DND-41 (cell line): ENCODE data around the gene UGT3A1.

Experiments
- ATAC-seq: fragments of 200-7000 bp; cut with Tn5 transposase; 3 replicates; pipeline ENCODE4 v1.9.1; 2021; ENCODE audit warnings: low read depth; ENCODE audit not compliant: insufficient read depth
- DNase-seq: peaks from one replicate; pipeline ENCODE4 v3.0.0-alpha.2; 2020
- H2AFZ ChIP-seq: 2 replicates; pipeline ENCODE4 v1.6.0; 2012; ENCODE audit warnings: low read depth, low read length
- H3K27ac ChIP-seq: 2 replicates; pipeline ENCODE4 v1.5.1; 2012; ENCODE audit warnings: low read length, inconsistent platforms
- H3K27me3 ChIP-seq: fragments of 200-600 bp; sonication (generic); 2 replicates; pipeline ENCODE4 v1.6.0; 2012; ENCODE audit warnings: low read length, mild to moderate bottlenecking, inconsistent platforms; ENCODE audit not compliant: insufficient read depth, poor library complexity
- H3K36me3 ChIP-seq: 2 replicates; pipeline ENCODE4 v1.5.1; 2012; ENCODE audit warnings: low read length, inconsistent platforms; ENCODE audit not compliant: insufficient read depth
- H3K4me1 ChIP-seq: 2 replicates; pipeline ENCODE4 v1.5.1; 2012; ENCODE audit warnings: mild to moderate bottlenecking, low read length; ENCODE audit not compliant: insufficient read depth
- H3K4me2 ChIP-seq: 2 replicates; pipeline ENCODE4 v1.6.0; 2012; ENCODE audit warnings: mild to moderate bottlenecking, moderate library complexity, low read length, inconsistent platforms; ENCODE audit not compliant: insufficient read depth
- H3K4me3 ChIP-seq, 2 experiments: fragments of 200-600 bp in 1 of 2; shearing (Covaris generic) in 1 of 2; 2 replicates each; pipeline ENCODE4 v1.5.1; 2012 to 2016; ENCODE audit warnings: inconsistent platforms in 2 of 2, low read length in 2 of 2, mild to moderate bottlenecking in 2 of 2, low read depth in 1 of 2, moderate library complexity in 1 of 2
- H3K79me2 ChIP-seq: 2 replicates; pipeline ENCODE4 v1.6.0; 2012; ENCODE audit warnings: low read length, inconsistent platforms; ENCODE audit not compliant: insufficient read depth
- H3K9ac ChIP-seq: 2 replicates; pipeline ENCODE4 v1.6.0; 2012; ENCODE audit warnings: low read depth, mild to moderate bottlenecking, inconsistent platforms, low read length, moderate library complexity
- H3K9me3 ChIP-seq: 2 replicates; pipeline ENCODE4 v1.5.1; 2012; ENCODE audit warnings: low read length, moderate library complexity, mild to moderate bottlenecking, inconsistent platforms; ENCODE audit not compliant: insufficient read depth, severe bottlenecking
- H4K20me1 ChIP-seq: 2 replicates; pipeline ENCODE4 v1.6.0; 2012; ENCODE audit warnings: low read length; ENCODE audit not compliant: insufficient read depth
- EZH2 ChIP-seq: IDR thresholded peaks from 3 replicates; pipeline ENCODE4 v1.6.1; 2012; ENCODE audit warnings: borderline replicate concordance, low read depth, mild to moderate bottlenecking, moderate library complexity, low read length, inconsistent platforms; ENCODE audit not compliant: severe bottlenecking
- TF ChIP-seq, protein P1 (sequence below): IDR thresholded peaks from 2 replicates; pipeline ENCODE4 v1.5.1; 2012; ENCODE audit warnings: borderline replicate concordance, low read length, moderate library complexity, mild to moderate bottlenecking; ENCODE audit not compliant: poor library complexity, severe bottlenecking; ENCODE audit errors: extremely low read depth

The UGT3A1 gene

DNA sequence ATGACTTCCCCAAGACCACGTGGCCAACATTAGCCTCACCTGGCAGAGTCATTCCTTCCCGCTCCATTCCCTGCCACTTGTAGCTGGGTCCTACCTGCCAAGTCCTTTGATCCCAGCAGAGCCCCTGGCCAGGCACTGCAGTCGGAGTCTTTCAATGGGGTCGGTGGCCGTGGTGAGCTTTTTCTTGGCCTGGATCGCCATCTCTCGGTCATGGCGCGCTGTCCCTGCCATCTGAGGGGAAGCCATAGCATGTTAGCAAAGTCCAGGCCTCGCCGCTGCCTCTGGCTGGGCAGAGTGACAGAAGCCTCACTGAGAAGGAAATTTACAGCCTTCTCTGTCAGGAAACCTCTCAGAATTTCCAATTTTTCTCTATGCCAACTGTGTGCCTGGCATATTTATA, 70.3 kb downstream of the UGT3A1 start:
- no peak overlapping the region for H3K9ac ChIP-seq
- no peaks in the 10 kb centered on the region for H3K27me3 ChIP-seq
- ATAC-seq (no peak), DNase-seq (no peak)
- H3K9me3 ChIP-seq, result peaks cover 8% of the 10 kb centered on the region
- no peak for TF ChIP-seq EZH2
- TF ChIP-seq, protein P1, sequence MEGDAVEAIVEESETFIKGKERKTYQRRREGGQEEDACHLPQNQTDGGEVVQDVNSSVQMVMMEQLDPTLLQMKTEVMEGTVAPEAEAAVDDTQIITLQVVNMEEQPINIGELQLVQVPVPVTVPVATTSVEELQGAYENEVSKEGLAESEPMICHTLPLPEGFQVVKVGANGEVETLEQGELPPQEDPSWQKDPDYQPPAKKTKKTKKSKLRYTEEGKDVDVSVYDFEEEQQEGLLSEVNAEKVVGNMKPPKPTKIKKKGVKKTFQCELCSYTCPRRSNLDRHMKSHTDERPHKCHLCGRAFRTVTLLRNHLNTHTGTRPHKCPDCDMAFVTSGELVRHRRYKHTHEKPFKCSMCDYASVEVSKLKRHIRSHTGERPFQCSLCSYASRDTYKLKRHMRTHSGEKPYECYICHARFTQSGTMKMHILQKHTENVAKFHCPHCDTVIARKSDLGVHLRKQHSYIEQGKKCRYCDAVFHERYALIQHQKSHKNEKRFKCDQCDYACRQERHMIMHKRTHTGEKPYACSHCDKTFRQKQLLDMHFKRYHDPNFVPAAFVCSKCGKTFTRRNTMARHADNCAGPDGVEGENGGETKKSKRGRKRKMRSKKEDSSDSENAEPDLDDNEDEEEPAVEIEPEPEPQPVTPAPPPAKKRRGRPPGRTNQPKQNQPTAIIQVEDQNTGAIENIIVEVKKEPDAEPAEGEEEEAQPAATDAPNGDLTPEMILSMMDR, result no peak
- H3K4me2 ChIP-seq, result no peak overlapping the region
- peaks cover 3% of the 10 kb centered on the region; the same call in 1 of the 2 replicates for H3K36me3 ChIP-seq
- H3K4me1 ChIP-seq, result peaks cover 72% of the 10 kb centered on the region
- no peak overlapping the region for H2AFZ ChIP-seq
- H3K4me3 ChIP-seq, result no peak overlapping the region
- peak overlapping the region; percentile 86 for H3K27ac ChIP-seq
- H4K20me1 ChIP-seq, result no peaks in the 10 kb centered on the region
- H3K79me2 ChIP-seq, result peaks cover 19% of the 10 kb centered on the region

DNA sequence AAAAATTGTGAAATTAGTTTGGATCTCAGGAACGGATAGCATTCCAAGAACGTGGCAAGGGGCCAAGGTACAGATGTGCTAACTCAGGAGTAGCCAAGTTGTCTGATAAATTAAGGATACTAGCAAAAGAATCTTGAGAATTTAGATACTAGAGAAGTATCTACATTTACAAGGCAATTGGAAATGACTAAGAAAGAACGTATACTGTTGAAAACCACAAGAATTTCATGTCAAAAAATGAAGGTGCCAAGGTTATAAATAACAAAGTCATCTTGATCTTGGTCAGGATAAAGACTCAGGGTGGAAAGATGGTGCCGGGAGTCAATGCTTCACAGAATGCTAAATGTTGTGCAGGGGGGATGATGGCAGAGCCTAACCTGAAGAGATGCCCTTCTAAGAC, 72.0 kb downstream of the UGT3A1 start:
- TF ChIP-seq, protein P1, result no peak
- TF ChIP-seq EZH2, result no peak
- peaks cover 56% of the 10 kb centered on the region for H3K4me1 ChIP-seq
- H3K9ac ChIP-seq, result no peak overlapping the region
- H2AFZ ChIP-seq, result no peak overlapping the region
- no peaks in the 10 kb centered on the region for H3K27me3 ChIP-seq
- DNase-seq, result no peak
- H4K20me1 ChIP-seq, result no peaks in the 10 kb centered on the region
- H3K79me2 ChIP-seq, result peaks cover 16% of the 10 kb centered on the region
- H3K27ac ChIP-seq, result peak overlapping the region; percentile 86
- H3K36me3 ChIP-seq, result peaks cover 3% of the 10 kb centered on the region; the same call in 1 of the 2 replicates
- peaks cover 8% of the 10 kb centered on the region for H3K9me3 ChIP-seq
- H3K4me3 ChIP-seq, result no peak overlapping the region
- no peak overlapping the region for H3K4me2 ChIP-seq
- 0 out of 3 replicates have a peak, but pooled peaks have one; percentile 6 for ATAC-seq

DNA sequence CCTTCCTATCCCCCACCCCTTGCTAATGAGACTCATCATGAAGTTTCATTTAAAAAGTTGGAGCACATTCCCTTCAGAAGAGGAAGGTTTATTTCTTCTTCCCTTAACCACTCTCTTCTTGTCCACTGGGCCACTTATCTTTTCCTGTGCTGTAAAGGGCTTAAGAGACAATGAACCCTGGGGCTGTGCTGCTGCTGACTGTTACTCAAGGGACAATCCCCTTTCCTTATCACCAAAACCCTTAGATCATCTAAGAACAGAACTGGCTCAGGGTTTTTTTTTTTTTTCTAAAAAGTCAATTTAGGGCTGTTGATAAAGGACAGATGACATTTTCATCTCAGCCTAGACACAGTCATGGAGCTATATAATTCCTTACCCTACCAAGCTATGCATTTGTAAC, 82.4 kb downstream of the UGT3A1 start:
- Histone ChIP-seq H3K4me1 (peaks cover 75% of the 10 kb centered on the region), H3K27me3 (no peaks in the 10 kb centered on the region), H3K4me2 (peak overlapping the region; percentile 44), H3K27ac (peak overlapping the region; percentile 95), H4K20me1 (no peaks in the 10 kb centered on the region), H3K4me3 (0 out of 4 replicates have a peak overlapping the region, but pooled peaks of 1 of the 2 experiments have one; percentile 1), H3K36me3 (peaks cover 10% of the 10 kb centered on the region; the same call in 1 of the 2 replicates), H2AFZ (no peak overlapping the region), H3K9me3 (peaks cover 29% of the 10 kb centered on the region), H3K9ac (peak overlapping the region; percentile 62), H3K79me2 (peaks cover 24% of the 10 kb centered on the region)
- TF ChIP-seq, protein P1, result no peak
- no peak for TF ChIP-seq EZH2
- peak; percentile 65 for ATAC-seq
- DNase-seq, result peak; percentile 59

- peak; percentile 87 for DNase-seq
Observed at GRCh38 chr5:35908228-35908627, 83.0 kb downstream of the UGT3A1 start.

More at GRCh38 chr5:35908228-35908627, 83.0 kb downstream of the UGT3A1 start:
- peak overlapping the region; percentile 62 for H3K9ac ChIP-seq
- peak; percentile 92 for ATAC-seq
- peak overlapping the region; percentile 44 for H3K4me2 ChIP-seq
- no peak for TF ChIP-seq EZH2
- TF ChIP-seq, protein P1, result no peak
- peaks cover 81% of the 10 kb centered on the region for H3K4me1 ChIP-seq
- no peak overlapping the region for H2AFZ ChIP-seq
- H3K9me3 ChIP-seq, result peaks cover 29% of the 10 kb centered on the region
- H3K4me3 ChIP-seq, result 0 out of 4 replicates have a peak overlapping the region, but pooled peaks of 1 of the 2 experiments have one; percentile 1
- H3K27me3 ChIP-seq, result no peaks in the 10 kb centered on the region
- no peaks in the 10 kb centered on the region for H4K20me1 ChIP-seq
- H3K36me3 ChIP-seq, result peaks cover 10% of the 10 kb centered on the region; the same call in 1 of the 2 replicates
- H3K79me2 ChIP-seq, result peaks cover 24% of the 10 kb centered on the region
- H3K27ac ChIP-seq, result peak overlapping the region; percentile 95
